Measurements from ENCODE around the gene STKLD1.
A peak's percentile ranks its signal among the peaks of the same experiment; 100 is the strongest.
"Not testable (repeated sequence)": the region's sequence is repeated elsewhere in the genome, so short reads cannot be mapped to it uniquely, and the experiment has no call there.

The STKLD1 gene

DNA sequence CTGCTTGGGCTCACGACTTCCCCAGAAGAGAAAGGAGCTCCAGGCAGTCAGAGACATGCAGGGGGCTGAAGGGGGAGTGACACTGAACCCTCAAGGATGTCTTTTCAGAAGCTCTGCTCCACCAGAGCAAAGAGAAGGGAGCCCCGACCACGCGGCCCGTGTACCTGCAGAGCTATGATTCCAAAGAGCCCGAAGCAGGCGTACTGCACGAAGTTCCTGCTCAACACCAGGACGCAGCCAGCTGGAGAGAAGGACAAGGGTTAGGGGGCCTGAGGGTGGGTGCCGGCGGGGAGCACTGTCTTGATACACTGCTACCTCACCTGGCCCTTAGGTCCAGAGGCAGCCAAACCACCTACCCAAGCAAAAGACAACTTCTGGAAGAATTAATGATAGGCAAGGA lies 9.7 kb upstream of the STKLD1 start:
- DNase-seq = no peak

DNA sequence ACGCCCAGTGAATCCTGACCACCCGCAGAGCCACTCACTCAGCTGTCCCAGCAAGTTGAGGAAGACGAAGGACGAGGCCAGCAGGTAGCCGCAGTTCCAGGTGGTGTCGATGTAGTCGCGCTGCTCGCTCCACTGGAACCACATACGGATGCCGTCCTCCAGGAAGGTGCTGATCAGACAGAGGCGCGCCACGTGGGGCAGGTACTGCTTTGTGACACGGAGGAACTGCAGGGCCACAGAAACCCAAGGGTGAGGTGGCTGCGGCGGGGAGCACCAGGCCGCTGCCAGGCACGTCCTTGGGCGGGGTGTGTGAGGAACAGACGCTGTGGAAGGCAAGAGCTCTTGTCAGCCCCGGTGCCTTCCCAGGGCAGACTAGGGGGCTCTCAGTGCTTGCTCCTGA lies 8.9 kb upstream of the STKLD1 start:
- no peak for DNase-seq

DNA sequence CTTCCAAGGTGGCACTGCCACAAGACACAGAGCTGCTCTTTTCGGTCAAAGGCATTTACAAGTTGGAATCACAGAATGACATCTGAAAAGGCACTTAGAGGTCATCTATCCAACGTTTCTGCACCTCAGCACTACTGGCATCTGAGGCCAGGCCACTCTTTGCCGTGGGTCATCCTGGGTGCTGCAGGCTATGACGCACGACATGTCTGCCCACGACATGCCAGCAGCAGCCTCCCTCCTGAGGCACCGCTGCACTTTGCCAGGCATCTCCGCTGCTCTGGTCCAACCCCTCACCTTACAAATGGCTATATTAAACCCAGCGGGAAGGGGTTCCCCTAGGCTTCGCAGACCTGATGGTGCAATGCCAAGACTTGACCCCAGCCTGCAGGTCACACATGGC lies 8.4 kb upstream of the STKLD1 start:
- no peak for DNase-seq

DNA sequence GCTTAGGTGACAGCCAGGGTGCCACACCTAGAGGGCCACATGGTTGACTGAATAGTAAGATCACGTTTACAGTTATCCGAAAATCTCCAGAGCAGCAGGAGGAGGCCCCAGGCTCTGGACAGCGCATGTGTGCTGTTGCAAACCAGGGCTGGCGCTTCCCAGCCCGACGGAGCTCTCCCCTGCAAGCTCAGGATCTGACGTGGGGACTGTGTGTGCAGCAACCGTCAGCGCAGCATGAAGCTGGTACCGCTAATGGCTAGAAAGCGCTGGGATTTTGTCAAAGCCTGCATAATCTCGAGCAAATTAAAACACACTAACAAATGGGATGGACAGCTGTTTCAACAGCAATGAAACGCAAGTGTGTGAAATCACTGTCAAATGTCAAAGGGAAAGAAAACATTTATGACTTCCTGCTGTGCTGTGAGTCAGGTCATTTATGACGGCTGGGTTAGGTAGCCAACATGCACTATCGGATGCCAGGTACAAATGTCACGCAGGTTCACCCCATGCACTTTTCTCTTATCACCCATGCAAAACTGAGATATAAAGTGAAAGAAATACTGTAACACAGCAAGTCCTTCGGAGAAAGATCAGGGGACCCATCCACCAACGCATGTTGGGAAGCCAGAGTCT lies 7.8 kb upstream of the STKLD1 start:
- DNase-seq = no peak

DNA sequence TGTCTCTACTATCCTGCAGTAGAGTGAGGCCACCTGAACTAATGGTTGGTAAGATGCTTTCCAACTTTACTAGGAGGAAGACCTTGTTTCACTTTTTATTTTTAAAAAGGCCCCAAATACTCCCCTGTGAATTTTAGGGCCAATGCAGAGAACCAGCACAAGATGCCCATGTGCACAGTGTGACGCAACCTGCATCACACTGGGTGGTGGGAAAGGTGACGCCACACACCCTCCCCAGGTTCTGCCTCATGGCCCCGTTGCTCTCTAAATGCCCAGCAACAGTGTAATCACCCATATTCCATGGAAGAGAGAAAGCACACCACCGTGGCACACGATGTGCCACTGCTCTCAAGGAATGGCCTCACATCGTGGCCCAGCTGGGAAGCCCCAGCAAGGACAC lies 6.7 kb upstream of the STKLD1 start:
- DNase-seq = no peak

DNA sequence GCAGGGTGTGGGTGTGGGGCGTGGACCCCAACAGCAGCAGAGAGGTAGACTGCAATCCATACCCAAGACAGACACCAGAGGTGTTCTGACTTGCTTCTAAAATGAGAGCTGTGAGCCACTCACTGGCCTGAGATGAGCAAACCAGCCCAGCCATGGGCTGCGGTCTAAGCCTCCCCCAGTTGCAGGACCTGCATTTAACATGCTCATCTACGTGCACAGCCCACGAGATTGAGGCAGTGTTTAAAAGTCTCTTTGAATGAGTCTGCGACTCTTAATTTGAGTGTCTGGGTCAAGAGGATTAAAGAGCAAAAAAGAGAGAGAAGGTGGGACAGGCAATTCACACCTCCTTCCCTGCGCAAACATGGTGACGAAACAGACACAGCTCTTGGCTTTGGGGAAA lies 6.2 kb upstream of the STKLD1 start:
- no peak for DNase-seq

DNA sequence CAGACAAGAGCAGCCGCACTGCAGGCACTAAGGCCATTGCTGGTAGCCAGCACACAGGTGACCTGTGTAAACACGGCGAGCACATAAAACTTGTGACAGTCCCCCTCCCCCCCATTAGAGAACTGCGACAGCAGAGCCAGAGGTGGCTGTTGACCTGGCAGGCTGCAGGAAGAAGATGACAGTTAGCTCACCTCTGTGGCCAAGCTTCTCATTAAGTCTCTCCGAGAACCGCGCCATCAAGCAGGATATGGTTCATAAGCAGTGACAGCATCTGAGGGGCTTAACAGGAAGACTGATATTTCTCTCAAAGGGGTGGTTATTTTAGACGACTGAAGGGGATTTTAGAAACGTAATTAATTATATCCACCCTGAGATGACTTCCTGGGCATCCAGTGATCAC lies 5.5 kb upstream of the STKLD1 start:
- DNase-seq = no peak

DNA sequence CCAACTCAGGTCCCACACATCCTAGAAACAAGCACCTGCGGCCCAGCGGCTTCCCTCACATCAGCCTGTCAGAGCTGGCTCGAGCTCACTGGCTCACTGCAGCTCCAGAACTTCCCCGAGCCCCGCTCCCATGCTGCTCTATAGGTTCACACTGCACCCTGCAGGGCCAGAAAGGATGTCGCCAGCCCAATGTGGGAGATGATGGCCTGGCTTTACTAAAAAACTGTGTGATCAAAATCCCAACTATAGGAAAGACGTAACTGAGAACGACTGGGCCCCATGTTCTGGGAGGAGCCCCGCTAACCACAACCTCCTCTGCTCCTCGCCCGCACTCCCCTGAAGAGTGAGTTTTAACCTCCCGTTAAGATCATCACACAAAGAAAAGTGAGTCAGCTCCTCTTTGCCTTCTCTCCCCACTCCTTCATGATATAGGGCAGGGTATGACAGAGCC lies 4.9 kb upstream of the STKLD1 start:
- peak; percentile 63 for DNase-seq

DNA sequence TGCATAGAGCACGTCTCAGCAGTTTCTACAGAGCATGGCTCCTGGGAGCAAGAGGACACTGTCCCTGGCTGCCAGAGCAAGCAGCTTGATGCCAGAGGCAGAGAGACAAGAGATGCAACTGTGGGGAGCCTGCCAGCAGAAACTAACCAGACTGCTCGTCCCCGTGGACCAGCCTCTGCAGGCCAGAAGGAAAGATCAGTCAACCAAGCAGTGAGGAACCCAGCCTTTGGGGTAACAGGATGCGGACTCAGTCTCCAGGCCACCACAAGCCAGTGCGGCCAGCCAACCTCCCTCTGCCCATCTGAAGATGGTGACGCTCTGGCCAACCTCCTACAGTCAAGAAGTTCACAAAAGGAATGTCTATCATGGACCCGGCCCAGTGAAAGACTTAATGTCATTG lies 4.0 kb upstream of the STKLD1 start:
- no peak for DNase-seq

DNA sequence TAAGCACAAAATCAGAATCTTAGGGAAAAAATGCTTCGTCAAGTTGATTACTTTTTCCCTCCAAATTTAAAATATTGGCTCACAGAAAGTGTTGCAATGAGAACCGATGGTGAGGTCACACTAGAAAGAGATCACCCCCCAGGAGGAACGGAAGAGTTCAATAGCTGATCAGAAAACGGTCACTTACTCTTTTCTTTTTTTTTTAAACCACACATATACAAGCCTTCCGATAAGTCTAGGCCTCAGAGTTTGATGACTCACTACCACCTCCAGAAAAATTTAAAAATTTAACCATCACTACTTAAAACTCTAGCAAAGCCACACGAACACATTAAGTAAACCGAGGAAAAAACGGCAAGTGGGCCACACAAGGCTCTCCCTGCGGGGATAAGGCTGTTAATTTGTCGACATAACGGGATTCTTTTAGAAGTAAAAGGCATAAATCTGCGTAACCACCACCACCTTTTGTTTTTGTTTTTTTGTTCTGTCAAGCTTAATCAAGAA lies 1.5 kb upstream of the STKLD1 start:
- no peak for DNase-seq

DNA sequence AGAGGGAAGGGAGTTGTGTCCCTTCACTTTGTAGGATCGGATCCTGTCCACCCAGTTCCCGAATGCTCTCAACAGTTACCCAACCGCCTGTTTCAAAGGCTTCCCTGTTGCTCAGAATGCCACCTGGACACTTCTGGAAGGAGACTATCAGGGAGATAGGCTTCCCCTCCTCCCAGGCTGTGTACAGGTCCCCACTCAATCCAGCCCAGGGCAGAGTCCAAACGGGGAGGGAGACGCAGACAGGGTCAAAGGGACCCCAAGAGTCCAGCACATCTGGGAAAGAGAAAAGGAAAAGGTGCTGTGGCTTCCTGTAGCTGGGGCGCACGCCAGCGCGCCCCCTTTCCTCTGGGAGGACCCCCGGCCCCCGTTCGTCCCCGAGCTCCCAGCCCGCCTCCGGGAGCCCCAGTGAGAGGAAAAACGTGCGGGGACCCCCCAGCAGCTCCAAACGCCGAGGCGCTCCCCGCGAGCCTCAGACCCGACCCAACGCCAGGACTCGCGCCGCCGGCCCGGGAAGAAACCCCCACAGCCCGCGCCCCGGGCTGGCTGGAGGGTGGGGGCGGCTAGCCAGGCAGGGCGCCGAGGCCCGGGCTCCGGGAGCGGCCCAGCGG lies 946 bp upstream of the STKLD1 start:
- no peak for DNase-seq

DNA sequence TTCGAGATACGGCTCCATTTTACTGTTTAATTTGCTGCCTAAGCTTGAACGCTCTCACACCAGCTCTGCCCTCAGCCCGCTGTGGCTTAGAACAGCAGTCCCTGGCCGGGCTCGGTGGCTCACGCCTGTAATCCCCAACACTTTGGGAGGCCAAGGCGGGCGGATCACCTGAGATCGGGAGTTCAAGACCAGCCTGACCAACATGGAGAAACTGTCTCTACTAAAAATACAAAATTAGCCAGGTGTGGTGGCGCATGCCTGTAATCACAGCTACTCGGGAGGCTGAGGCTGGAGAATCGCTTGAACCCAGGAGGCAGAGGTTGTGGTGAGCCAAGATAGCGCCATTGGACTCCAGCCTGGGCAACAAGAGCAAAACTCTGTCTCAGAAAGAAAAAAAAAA lies 1.1 kb downstream of the STKLD1 start:
- DNase-seq = not testable (repeated sequence)

DNA sequence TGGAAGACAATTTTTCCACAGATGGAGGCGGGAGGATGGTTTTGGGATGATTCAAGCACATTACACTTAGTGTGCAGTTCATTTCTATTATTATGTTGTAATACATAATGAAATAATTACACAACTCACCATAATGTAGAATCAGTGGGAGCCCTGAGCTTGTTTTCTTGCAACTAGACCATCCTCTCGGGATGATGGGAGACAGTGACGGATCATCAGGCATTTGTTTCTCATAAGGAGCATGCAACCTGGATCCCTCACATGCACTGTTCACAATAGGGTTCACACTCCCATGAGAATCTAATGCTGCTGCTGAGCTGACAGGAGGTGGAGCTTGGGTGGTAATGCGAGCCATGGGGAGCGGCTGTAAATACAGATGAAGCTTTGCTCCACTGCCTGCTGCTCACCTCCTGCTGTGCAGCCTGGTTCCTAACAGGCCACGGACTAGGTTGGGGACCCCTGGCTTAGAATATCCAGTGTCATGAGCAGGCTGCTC lies 1.6 kb downstream of the STKLD1 start:
- no peak for DNase-seq

DNA sequence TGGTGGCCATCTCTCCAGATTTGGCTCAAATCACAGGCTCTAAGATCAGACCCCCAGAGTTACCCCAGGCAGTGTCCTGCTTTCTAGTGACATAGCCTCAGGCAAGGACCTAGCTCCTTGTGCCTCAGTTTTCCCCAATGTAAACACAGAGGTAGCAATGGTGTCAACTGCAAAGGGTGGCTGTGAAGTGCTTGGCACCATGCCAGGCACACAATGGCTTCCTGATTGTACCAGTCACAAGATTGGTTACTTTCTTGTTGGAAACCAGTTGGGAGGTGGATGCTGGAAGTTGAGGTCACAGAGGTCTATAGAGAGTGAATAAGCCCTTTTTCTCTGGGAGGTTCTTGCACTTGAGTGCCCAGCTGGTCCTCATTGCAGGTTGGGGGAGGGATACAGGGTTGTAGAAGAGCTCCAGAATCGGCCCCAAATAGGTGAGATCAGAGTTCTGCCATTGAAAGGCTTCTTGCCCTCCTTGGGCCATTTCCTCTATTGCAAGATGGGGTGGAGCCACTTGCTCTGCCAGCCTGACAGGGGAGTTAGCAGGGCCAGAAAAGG lies 2.3 kb downstream of the STKLD1 start:
- no peak for DNase-seq

DNA sequence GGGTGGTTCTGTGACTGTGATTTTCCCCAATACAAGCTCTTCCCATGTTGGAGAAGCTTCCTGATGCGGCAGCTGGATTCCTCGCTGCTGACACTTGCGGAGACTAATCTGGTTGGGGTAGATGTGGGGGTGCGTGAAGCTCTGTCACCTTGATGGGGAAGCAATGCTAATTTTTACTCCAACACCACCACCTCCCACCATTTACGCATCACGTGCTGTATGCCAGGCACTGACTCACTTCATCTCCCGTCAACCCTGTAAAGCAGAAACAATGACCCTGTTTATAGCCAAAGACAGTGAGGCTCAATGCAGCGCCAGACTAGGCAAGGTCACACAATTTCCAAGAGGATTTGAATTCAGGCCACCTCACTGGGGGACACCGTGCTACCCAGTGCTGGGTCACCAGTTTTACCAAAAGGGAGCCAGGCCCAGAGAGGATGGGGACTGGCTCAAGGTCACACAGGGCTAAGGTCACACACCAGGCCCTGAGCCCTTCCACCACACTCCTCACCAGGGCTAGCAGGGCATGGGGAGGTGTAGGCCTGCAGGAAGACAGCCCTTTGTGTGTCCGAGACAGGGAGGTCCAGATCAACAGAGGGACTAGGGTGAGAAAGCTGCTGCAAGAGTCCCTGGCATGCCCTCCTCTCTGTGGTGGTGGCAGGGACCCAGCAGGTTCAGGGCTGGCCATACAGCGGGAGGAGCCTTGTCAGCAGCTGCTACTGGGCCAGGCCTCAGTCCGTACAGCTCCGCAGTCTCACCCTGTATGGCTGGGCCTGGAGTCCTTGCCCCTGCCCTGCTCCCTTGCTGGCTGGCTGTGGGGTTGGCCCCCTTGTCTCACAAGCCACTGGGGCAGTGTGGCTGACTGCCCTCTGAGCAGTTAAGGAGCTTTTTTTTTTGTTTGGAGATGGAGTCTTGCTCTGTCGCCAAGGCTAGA lies 3.3 kb downstream of the STKLD1 start:
- DNase-seq = no peak

DNA sequence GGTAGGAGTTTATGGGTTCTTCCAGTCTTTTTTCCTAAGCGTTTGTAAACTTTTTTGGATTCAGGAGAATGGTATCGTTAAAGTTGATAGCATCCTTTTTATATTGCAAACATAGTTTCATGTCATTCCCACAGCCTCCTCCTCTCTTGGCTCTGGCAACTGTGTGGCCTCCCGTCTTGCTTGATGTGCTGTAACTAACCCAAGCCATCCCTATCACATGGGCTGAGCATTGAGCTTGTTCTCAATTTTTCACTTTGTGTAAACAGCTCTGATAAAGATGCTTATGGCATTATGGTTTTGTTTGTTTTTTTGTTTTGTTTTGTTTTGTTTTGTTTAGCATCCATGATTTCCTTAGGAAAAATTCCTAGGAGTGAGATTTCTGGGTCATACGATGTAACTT lies 4.6 kb downstream of the STKLD1 start:
- no peak for DNase-seq

DNA sequence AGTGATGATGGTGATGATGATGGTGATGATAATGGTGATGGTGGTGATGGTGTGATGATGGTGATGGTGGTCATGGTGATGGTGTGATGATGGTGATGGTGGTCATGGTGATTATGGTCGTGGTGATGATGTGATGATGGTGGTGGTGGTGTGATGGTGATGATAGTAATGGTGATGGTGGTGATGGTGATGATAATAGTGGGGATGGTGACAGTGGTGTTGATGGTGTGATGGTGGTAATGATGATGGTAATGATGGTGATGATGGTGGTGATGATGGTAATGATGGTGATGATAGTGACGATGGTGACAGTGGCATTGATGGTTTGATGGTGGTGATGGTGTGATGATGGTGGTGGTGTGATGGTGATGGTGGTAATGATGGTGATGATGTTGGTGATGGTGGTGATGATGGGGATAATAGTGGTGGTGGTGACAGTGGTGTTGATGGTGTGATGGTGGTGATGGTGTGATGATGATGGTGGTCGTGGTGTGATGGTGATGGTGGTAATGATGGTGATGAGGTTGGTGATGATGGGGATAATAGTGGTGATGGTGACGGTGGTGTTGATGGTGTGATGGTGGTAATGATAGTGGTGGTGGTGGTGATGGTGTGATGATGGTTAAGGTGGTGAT lies 6.5 kb downstream of the STKLD1 start:
- no peak for DNase-seq

DNA sequence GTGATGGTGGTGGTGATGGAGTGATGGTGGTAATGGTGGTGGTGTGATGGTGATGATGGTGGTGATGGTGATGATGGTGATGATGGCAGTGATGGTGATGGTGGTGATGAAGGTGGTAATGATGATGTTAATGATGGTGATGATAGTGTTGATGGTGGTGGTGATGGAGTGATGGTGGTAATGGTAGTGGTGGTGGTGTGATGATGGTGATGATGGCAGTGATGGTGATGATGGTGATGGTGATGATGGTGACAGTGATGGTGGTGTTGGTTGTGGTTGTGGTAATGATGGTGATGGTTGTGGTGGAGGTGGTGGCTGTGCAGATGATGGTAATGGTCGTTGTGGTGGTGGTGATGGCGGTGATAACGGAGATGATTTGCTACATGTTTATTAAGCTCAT lies 7.3 kb downstream of the STKLD1 start:
- no peak for DNase-seq

DNA sequence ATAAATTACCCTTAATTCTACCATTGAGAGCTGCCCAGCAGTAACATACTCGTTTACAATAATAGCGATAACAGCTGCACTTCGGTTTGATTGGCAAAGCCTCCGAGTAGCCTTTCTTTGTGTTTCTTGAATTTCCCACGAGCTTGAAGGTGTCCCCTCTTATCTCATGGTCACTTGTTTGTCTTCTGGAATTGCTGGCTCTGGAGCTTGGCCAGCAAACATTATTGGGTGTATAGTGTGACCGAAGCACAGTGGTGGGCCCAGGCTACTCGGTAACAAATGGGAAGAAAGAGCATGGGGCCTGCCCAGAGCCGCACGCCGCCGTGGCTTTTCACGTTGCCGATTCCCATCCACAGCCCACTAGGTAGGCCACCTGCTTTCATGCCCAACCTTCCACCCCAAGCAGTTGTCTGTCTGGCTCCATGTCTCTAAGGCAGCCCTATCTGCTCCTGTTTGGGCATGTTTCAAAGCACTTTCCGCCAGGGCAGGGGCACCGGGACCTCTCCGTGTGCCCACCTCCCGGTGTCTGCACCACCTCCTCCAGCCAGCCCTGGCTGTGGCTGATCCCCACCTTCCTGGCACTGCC lies 8.7 kb downstream of the STKLD1 start:
- no peak for DNase-seq

DNA sequence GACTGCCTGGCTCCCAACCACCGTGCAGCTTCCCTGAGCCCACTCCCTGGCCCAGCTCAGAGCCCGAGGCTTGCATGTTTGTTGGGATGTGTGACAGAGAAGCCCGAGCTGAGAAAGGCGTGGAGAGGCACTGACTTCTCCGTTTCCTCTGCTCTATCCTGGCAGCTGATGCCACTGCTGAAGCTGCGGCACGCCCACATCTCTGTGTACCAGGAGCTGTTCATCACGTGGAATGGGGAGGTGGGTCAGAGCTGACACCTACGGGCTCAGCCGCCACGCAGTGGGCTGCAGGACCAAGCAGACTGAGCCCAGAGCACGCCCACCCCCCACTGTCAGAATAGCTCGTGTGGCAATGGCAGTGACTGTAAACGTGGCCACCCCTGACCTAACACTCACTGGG lies 9.3 kb downstream of the STKLD1 start:
- DNase-seq = no peak

DNA sequence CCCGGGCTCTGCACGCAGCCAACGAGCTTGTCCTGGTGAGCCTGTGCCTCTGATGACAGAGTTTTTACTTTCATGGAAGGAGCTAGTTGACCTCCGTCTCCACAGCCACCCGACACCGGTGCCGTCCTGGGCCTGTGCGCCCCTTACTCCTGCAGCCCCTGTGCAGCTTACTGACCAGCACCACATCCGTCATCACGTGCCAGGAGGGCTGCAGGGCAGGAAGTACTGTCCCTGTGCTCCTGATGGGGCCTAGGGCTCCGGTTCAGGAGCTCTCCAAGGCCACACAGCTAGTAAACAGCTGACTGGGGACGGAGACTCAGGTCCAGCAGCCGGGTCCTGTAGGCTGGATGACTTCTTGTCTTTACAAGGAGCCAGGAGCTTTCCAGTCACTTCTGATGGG lies 10.2 kb downstream of the STKLD1 start:
- no peak for DNase-seq

DNA sequence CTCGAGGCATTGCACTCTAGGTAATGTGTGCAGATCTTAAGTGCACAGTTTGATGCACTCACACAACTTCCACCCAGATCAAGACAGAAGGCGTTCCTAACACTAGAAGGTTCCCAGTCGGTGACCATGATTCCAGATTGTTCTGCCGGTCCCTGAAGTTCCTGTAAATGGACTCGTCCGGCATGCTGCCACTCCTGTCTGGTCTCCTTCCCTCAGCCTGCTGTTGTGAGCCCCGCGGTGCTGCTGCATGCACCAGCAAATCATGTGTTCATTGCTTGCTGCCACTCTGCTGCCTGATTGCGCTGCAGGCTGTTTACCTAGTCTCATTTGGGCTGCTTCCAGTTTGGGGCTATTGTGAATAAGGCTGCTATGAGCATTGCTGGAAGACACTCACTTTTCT lies 11.5 kb downstream of the STKLD1 start:
- DNase-seq = no peak
